Measurements from ENCODE around the gene OXSR1.

- TF ChIP-seq EZH2phosphoT487 (IDR thresholded peaks at IDR 0.05; ENCODE audit: borderline replicate concordance) (no peak), CTCF (conservative IDR thresholded peaks at IDR 0.05; ENCODE audit: low read length) (0 out of 2 replicates have a peak, but pooled peaks have one; percentile 31)
Measured at GRCh38 chr3:38163117-38163840, 2.1 kb upstream of the OXSR1 start.

Data from Loucy (cell line).